HPDE6-E6E7 (cell line): ENCODE measurements around the gene WDR46.
"Not testable (repeated sequence)": the region's sequence is repeated elsewhere in the genome, so short reads cannot be mapped to it uniquely, and the experiment has no call there.

Experiments used
- DNase-seq: peaks from one replicate; pipeline ENCODE4 v3.0.0; 2011; ENCODE audit warnings: missing footprints; ENCODE audit errors: extremely low spot score

Gene WDR46

GRCh38 chr6:33288141-33288920 is 708 bp downstream of the WDR46 start:
- no peak for DNase-seq

- no peak for DNase-seq
These were observed 1.8 kb downstream of the WDR46 start for GRCh38 chr6:33286946-33287914.

- DNase-seq = not testable (repeated sequence)
These were observed 3.8 kb downstream of the WDR46 start for GRCh38 chr6:33285214-33285613.

- DNase-seq = no peak
These were observed 8.5 kb downstream of the WDR46 start for GRCh38 chr6:33280539-33280938.

- DNase-seq = peak; percentile 72
These were observed 9.0 kb downstream of the WDR46 start for GRCh38 chr6:33279971-33280511.

- no peak for DNase-seq
These were observed 9.8 kb downstream of the WDR46 start for GRCh38 chr6:33279257-33279695.

- DNase-seq = no peak
These were observed 10.2 kb downstream of the WDR46 start for GRCh38 chr6:33278810-33279209.

- DNase-seq = no peak
These were observed 10.7 kb downstream of the WDR46 start for GRCh38 chr6:33278392-33278741.

- no peak for DNase-seq
These were observed 11.2 kb downstream of the WDR46 start for GRCh38 chr6:33277663-33278391.

- DNase-seq = peak; percentile 90
These were observed 12.0 kb downstream of the WDR46 start, which contains the start of gene B3GALT4 for GRCh38 chr6:33276864-33277662. B3GALT4 (plus strand) TSS chr6:33277123; CDS start chr6:33277420, 297 bp downstream.

- no peak for DNase-seq
These were observed 12.5 kb downstream of the WDR46 start for GRCh38 chr6:33276581-33276863.

GRCh38 chr6:33275795-33276580 is 13.1 kb downstream of the WDR46 start:
- DNase-seq = not testable (repeated sequence)

- no peak for DNase-seq
These were observed 14.8 kb downstream of the WDR46 start for GRCh38 chr6:33273924-33274902.

- no peak for DNase-seq
These were observed 15.7 kb downstream of the WDR46 start for GRCh38 chr6:33273129-33273923.

- DNase-seq = no peak
These were observed 16.5 kb downstream of the WDR46 start for GRCh38 chr6:33272275-33273128.

- DNase-seq = peak; percentile 70
These were observed 17.4 kb downstream of the WDR46 start, which contains the start of the genes RPS18 and VPS52 for GRCh38 chr6:33271468-33272274. RPS18 (plus strand) TSS chr6:33272075; CDS start chr6:33272120, 45 bp downstream. VPS52 (minus strand) TSS chr6:33271876; CDS start chr6:33271675, 201 bp downstream.
